Measurements from ENCODE around the gene ROBO1.

ROBO1 gene

DNA sequence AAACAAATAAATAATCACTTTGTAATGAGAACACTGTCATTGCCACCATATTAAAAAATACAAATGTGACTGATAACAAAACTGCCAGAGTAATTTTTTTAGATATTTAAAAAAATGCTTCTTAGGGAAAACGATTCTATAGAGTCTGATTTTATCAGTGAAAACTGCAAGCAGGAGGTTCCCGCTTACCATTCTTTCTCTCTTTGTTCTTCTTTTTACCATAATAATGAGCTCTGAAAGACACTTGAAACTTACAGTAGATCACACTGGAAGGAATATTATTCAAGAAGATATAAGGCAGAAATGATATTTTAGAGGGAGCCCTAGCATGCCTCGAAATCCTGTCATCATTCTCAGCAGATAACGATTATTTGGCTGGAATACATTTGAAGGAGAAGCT is 701.3 kb downstream of the ROBO1 start:
- Mint-ChIP-seq H3K27ac (no peak overlapping the region), H3K4me1 (ENCODE audit: low read depth) (no peaks in the 10 kb centered on the region), H3K9me3 (peaks cover 4% of the 10 kb centered on the region), H3K36me3 (ENCODE audit: low read depth) (no peaks in the 10 kb centered on the region), H3K27me3 (ENCODE audit: low read depth) (no peaks in the 10 kb centered on the region), H3K4me3 (no peak overlapping the region)

DNA sequence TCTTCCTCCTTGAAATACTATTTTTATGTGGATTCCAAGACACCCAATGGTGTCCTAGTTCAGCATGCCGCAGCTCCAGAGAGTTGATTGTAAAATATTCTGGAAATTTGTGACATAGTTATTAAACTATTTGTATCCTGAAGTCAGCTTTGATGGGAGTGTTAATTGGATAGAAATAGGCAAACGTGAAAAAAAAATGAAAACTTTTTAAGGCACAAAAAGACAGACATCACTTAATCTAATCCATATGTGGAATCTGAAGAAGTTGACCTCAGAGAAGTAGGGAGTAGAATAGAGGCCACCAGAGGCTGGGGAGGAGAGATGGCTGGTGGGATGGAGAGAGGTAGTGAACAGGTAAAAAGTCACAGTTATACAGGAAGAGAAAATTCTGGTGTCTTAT is 704.2 kb downstream of the ROBO1 start:
- Mint-ChIP-seq H3K27me3 (ENCODE audit: low read depth) (no peaks in the 10 kb centered on the region), H3K9me3 (peaks cover 10% of the 10 kb centered on the region), H3K27ac (no peak overlapping the region), H3K36me3 (ENCODE audit: low read depth) (no peaks in the 10 kb centered on the region), H3K4me3 (no peak overlapping the region), H3K4me1 (ENCODE audit: low read depth) (no peaks in the 10 kb centered on the region)

DNA sequence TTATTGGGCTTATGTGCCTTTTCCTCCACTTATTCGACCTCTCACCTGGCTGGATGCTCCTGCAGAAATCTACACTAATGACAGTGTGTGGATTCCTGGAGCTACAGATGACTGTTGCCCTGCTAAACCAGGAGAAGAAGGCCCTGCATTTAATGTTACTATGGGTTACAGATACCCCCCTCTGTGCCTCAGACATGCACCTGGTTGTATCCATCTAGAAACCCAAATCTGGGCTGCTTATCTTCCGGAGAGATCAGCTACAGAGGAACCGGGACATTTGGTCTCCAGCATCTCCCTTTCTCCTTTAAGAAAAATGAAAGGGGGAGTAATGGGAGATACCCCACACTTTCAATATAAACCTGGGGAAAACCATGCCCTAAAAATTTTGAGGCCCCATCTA is 710.0 kb downstream of the ROBO1 start:
- Mint-ChIP-seq H3K36me3 (ENCODE audit: low read depth) (peaks cover 3% of the 10 kb centered on the region), H3K4me3 (no peak overlapping the region), H3K27ac (no peak overlapping the region), H3K27me3 (ENCODE audit: low read depth) (no peaks in the 10 kb centered on the region), H3K9me3 (peaks cover 35% of the 10 kb centered on the region), H3K4me1 (ENCODE audit: low read depth) (no peaks in the 10 kb centered on the region)

DNA sequence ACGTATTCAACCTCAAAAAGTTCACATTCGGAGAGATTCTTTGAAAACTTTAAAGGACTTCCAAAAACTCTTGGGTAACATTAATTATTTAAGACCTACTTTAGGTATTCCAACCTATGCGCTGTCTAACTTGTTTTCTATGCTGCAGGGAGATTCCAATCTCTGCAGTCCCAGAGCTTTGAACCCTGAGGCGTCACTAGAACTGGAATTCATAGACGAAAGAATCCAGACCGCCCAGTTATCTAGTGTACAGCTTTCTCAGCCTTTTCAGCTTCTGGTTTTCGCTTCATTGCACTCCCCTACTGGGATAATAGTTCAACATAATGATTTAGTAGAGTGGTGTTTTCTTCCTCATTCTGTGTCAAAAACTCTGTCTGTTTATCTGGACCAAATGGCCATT is 711.3 kb downstream of the ROBO1 start:
- no peak overlapping the region for H3K27ac Mint-ChIP-seq
- H3K27me3 Mint-ChIP-seq (ENCODE audit: low read depth) = no peaks in the 10 kb centered on the region
- peaks cover 3% of the 10 kb centered on the region for H3K36me3 Mint-ChIP-seq (ENCODE audit: low read depth)
- H3K4me1 Mint-ChIP-seq (ENCODE audit: low read depth) = no peaks in the 10 kb centered on the region
- peaks cover 42% of the 10 kb centered on the region for H3K9me3 Mint-ChIP-seq
- H3K4me3 Mint-ChIP-seq = no peak overlapping the region

DNA sequence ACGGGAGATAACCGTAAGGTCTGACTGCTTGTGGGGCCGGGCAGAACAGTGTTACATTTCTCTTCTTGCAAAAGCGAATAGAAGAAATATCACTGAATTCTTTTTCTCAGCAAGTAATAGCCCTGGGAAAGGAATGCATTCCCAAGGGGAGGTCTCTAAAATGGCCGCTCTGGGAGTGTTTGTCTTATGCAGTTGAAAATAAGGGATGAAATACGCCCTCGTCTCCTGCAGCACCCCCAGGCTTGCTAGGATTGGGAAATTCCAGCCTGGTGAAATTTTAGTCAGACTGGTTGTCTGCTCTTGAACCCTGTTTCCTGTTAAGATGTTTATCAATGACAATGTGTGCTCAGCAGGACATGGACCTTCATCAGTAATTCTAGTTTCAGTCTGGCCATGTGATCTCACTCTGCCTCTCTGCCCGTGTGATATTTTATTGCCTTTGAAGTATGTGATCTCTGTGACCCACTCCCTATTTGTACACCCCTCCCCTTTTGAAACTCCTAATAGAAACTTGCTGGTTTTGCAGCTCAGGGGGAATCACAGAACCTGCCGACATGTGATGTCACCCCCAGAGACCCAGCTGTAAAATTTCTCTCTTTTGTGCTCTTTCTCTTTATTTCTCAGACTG is 715.6 kb downstream of the ROBO1 start:
- no peaks in the 10 kb centered on the region for H3K27me3 Mint-ChIP-seq (ENCODE audit: low read depth)
- H3K9me3 Mint-ChIP-seq = peaks cover 61% of the 10 kb centered on the region
- no peak overlapping the region for H3K4me3 Mint-ChIP-seq
- H3K4me1 Mint-ChIP-seq (ENCODE audit: low read depth) = no peaks in the 10 kb centered on the region
- H3K36me3 Mint-ChIP-seq (ENCODE audit: low read depth) = peaks cover 3% of the 10 kb centered on the region
- H3K27ac Mint-ChIP-seq = no peak overlapping the region

DNA sequence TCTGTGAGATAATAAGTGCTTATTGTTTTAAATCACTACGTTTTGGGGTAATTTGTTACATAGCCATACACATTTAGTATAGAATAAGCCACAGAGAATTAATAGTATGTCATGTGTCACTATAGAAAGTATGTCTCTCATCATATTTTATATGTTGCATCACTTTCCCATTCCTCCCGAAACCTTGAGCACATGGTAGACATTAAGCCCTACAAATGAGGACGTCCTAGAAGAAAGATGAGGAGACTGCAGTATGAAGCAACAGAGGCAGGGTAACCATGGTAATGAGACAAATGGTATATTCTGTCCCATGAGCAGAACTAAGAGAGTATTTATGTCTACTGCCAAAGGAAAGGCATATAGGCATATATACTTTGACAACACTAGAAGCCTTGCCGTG is 720.2 kb downstream of the ROBO1 start:
- H3K4me1 Mint-ChIP-seq (ENCODE audit: low read depth) = no peaks in the 10 kb centered on the region
- H3K27me3 Mint-ChIP-seq (ENCODE audit: low read depth) = no peaks in the 10 kb centered on the region
- H3K36me3 Mint-ChIP-seq (ENCODE audit: low read depth) = no peaks in the 10 kb centered on the region

DNA sequence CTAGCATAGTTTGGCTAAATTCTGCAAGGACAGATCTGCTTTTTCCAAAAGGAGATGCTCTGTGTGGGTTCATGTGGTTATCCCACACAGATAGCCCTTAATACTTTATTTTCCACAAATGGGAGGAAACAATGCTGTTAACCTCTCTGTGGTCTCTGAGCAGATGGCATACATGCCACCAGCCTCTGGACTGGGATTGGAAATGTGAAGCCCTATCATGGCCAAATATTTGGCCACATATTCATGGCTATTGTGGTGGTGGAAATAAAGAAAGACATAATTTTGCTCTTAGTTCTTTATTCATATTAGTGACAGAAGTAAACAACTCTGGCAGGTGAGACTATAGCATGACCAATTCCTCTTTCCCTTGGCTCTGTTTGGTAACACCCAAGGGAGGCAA is 726.2 kb downstream of the ROBO1 start:
- Mint-ChIP-seq H3K4me1 (ENCODE audit: low read depth) (no peaks in the 10 kb centered on the region), H3K9me3 (peaks cover 4% of the 10 kb centered on the region), H3K4me3 (no peak overlapping the region), H3K27me3 (ENCODE audit: low read depth) (no peaks in the 10 kb centered on the region), H3K27ac (no peak overlapping the region), H3K36me3 (ENCODE audit: low read depth) (no peaks in the 10 kb centered on the region)

More for the DNA sequence above, 720.2 kb downstream of the ROBO1 start:
- Mint-ChIP-seq H3K9me3 (peaks cover 33% of the 10 kb centered on the region), H3K4me3 (no peak overlapping the region), H3K27ac (no peak overlapping the region)

DNA sequence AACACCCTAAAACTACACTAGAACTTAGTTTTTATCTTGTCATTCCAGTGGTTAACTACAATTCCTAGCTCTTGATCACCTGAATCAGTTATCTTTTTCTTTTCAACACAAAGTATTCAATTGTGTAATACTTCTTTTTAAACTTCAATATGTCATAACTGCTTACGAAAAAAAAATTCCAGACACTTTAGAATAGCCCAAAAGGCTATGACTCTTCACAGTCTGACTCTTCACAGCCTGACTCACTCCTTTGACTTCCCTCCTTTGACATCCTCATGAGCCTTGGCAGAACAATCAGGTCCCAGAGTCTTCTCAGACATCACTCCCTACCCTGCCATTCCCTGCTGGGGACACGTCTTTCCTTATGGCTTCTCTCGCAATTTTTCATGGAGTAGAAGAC is 727.1 kb downstream of the ROBO1 start:
- Mint-ChIP-seq H3K27me3 (ENCODE audit: low read depth) (no peaks in the 10 kb centered on the region), H3K4me3 (no peak overlapping the region), H3K4me1 (ENCODE audit: low read depth) (no peaks in the 10 kb centered on the region), H3K36me3 (ENCODE audit: low read depth) (no peaks in the 10 kb centered on the region), H3K9me3 (peaks cover 4% of the 10 kb centered on the region), H3K27ac (no peak overlapping the region)

DNA sequence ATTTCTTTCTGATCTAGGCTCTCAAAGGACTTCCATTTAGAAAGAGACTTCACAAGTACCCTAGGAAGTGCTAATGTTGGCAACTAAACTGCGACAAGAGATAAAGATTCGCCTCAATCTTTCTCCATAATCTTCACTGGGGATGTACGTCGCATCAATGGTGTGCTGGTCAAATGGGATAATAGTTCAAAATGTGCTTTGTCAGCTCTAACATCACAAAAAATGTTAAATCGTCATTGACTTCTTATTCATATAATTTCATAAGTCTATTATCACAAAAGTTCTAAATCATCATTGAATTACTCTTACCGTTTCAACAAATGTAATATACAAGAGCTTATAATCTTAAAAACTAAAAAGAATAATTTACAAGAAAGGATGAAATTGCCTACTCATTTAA is 727.7 kb downstream of the ROBO1 start:
- Mint-ChIP-seq H3K27me3 (ENCODE audit: low read depth) (no peaks in the 10 kb centered on the region), H3K36me3 (ENCODE audit: low read depth) (no peaks in the 10 kb centered on the region), H3K4me1 (ENCODE audit: low read depth) (no peaks in the 10 kb centered on the region), H3K9me3 (peaks cover 4% of the 10 kb centered on the region), H3K27ac (no peak overlapping the region), H3K4me3 (no peak overlapping the region)

DNA sequence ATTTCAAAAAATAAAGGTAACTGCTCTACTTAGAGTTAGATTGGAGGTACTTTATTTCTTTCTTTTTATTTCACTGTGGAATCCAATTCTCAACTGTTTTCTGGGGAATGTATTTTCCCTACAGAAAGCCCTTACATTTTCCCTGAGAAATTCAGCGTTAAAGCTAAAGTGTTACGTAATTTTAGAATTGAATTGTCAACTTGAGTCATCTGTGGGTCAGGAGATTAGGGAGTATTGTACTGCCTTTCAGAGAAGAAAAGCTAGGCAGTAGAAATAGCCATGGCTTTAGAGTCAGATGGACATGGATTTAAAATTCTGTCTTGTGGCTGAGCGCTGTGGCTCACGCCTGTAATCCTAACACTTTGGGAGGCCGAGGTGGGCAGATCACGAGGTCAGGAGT is 728.6 kb downstream of the ROBO1 start:
- H3K4me3 Mint-ChIP-seq = no peak overlapping the region
- H3K36me3 Mint-ChIP-seq (ENCODE audit: low read depth) = no peaks in the 10 kb centered on the region
- H3K27ac Mint-ChIP-seq = no peak overlapping the region
- no peaks in the 10 kb centered on the region for H3K4me1 Mint-ChIP-seq (ENCODE audit: low read depth)
- H3K9me3 Mint-ChIP-seq = peaks cover 4% of the 10 kb centered on the region
- no peaks in the 10 kb centered on the region for H3K27me3 Mint-ChIP-seq (ENCODE audit: low read depth)

DNA sequence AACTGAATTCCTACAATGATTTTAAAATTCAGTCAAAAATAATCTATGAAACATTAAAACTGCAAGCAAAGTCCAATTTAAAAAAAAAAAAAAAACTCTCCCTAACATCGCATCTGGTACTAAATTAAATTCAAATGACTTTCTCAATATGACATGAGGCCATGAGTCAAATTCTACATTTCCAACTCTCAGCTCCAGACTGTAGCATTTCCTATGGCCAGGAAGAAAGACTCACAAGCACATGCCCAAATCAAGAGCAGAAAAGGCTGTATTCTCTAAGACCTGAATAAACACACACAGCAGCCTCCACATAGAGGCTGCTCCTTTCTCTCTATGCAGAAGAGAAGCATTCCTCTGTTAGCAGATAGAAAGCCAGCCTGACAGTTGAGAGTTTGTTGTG is 729.2 kb downstream of the ROBO1 start:
- Mint-ChIP-seq H3K9me3 (peaks cover 4% of the 10 kb centered on the region), H3K4me3 (no peak overlapping the region), H3K27ac (no peak overlapping the region), H3K27me3 (ENCODE audit: low read depth) (no peaks in the 10 kb centered on the region), H3K36me3 (ENCODE audit: low read depth) (no peaks in the 10 kb centered on the region), H3K4me1 (ENCODE audit: low read depth) (no peaks in the 10 kb centered on the region)

DNA sequence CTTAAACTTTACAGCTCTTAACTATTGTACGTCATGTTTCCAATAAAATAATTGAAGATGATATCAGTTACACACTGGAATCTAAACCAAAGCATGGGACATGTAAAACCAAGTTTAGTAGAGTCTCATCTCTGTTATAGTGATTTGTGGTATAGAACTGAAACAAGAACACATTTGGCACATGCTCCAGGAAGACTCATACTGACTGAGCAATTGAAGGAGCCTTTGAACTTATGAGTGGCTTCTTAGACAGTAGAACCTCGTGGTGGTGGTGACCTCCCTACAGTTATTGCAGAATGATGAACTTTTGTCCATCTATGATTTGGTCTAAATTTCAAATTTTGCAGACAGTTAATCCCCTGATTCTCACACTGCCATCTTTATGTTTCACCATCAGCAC is 729.7 kb downstream of the ROBO1 start:
- Mint-ChIP-seq H3K27me3 (ENCODE audit: low read depth) (no peaks in the 10 kb centered on the region), H3K4me3 (no peak overlapping the region), H3K36me3 (ENCODE audit: low read depth) (no peaks in the 10 kb centered on the region), H3K4me1 (ENCODE audit: low read depth) (no peaks in the 10 kb centered on the region), H3K27ac (no peak overlapping the region), H3K9me3 (peaks cover 4% of the 10 kb centered on the region)

DNA sequence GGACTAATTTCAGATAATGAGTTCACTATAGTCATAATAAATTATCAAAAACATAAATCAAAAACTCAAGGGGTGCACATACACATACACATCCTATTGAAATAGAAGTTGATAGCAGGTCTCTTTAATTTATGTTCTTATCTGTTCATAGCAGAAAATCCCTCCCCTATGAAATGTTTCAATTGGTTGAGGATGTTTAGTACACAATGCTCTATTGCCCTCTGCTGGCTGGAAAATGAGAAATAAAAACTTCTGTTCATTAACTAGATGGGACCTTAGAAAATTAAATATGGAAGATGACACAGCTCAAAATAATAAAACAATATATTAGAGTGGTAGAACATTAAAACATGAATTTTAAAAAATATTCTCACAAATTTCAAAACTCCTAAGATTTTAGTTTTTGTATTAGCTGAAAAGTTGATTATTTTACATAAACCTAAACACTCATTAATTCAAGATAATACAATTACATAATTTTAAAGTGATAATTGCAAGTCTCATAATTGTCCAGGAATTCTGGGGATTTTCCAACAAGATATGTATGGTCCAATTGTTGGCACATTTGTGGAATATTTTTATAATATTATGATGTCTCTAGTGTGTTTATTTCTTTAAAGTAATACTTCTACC is 735.0 kb downstream of the ROBO1 start:
- Mint-ChIP-seq H3K4me3 (no peak overlapping the region), H3K4me1 (ENCODE audit: low read depth) (no peaks in the 10 kb centered on the region), H3K27ac (no peak overlapping the region), H3K36me3 (ENCODE audit: low read depth) (no peaks in the 10 kb centered on the region), H3K9me3 (no peaks in the 10 kb centered on the region), H3K27me3 (ENCODE audit: low read depth) (no peaks in the 10 kb centered on the region)

DNA sequence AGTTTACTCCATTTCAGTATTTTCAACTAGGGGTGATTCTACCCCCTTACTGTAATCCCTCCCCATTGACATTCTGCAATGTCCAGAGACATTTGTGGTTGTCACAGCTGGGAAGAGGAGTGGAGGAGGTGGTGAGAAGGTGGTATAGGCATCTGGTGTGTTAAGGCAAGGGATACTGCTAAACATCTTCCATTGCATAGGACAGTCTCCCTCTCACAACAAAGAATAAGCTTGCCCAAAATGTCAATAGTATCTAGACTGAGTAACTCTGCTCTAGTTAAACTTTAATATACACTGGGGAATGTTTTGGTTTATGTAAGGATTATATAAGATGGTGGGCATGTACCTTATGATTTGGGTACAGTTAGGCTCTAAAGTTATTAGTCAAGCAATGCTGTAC is 737.6 kb downstream of the ROBO1 start:
- Mint-ChIP-seq H3K9me3 (no peaks in the 10 kb centered on the region), H3K27me3 (ENCODE audit: low read depth) (no peaks in the 10 kb centered on the region), H3K27ac (no peak overlapping the region), H3K4me1 (ENCODE audit: low read depth) (no peaks in the 10 kb centered on the region), H3K4me3 (no peak overlapping the region), H3K36me3 (ENCODE audit: low read depth) (no peaks in the 10 kb centered on the region)

DNA sequence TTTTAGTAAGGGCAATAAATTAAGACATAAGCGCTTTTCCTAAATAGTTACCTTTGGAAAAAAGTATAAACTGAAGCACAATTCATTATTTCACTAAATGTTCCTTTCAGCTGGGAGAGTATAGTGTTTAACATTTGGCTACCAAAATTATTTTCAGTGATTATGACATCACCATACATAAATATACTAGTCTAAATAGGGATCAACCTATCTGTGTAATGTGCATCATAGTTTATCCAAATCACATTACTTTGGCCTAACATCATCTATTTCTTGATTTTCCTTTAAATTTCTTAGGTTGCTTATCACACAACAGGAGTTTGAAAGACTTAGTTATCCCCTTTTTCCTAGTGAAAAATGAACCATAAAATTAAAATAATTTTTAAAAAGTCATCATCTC is 738.9 kb downstream of the ROBO1 start:
- Mint-ChIP-seq H3K9me3 (no peaks in the 10 kb centered on the region), H3K36me3 (ENCODE audit: low read depth) (no peaks in the 10 kb centered on the region), H3K4me3 (no peak overlapping the region), H3K27me3 (ENCODE audit: low read depth) (no peaks in the 10 kb centered on the region), H3K27ac (no peak overlapping the region), H3K4me1 (ENCODE audit: low read depth) (no peaks in the 10 kb centered on the region)

DNA sequence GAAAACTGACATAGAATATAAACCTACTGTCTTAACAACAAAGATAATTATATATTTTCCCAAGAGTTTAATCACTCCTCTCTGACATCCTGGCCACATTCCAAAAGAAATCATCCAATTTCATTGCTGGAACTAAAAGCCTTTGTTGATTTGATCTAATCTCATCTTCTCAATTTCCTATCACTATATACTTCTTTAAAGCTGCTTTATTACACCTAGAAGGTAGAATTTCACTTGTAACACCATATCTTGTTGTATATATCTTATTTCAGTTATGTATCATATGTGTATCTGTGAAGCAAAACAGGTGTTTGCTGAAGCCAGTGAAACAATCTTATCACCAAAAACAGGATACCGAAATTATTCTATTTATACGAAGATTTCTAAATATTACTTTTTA is 740.2 kb downstream of the ROBO1 start:
- Mint-ChIP-seq H3K27ac (no peak overlapping the region), H3K9me3 (no peaks in the 10 kb centered on the region), H3K4me1 (ENCODE audit: low read depth) (no peaks in the 10 kb centered on the region), H3K36me3 (ENCODE audit: low read depth) (no peaks in the 10 kb centered on the region), H3K4me3 (no peak overlapping the region), H3K27me3 (ENCODE audit: low read depth) (no peaks in the 10 kb centered on the region)
